Tibial nerve (tissue), 4 donors: ENCODE data around the gene HMGCL.
"Not testable (repeated sequence)": the region's sequence is repeated elsewhere in the genome, so short reads cannot be mapped to it uniquely, and the experiment has no call there.

Source experiments
- CTCF ChIP-seq, 5 experiments: fragments of 200-600 bp in 3 of 5; fragments of 450-650 bp in 2 of 5; sonication (generic) in 3 of 5; IDR thresholded peaks; one replicate each; pipeline ENCODE4 v1.5.1; 2016 to 2019; ENCODE audit warnings: antibody characterized with exemption in 5 of 5, mild to moderate bottlenecking in 3 of 5, moderate library complexity in 2 of 5
- EP300 ChIP-seq, 2 donors: sonication (generic); formaldehyde crosslinking; IDR thresholded peaks; one replicate each; pipeline ENCODE4 v1.6.1; 2017; ENCODE audit warnings: antibody characterized with exemption in 2 of 2, mild to moderate bottlenecking in 1 of 2

- not testable (repeated sequence) for TF ChIP-seq CTCF, EP300 (IDR thresholded peaks at IDR 0.05)
These were observed 26.2 kb upstream of the HMGCL start for GRCh38 chr1:23851406-23851805.
